COLO829 (cell line): ENCODE measurements around the gene GNLY.
"Not testable (repeated sequence)": the region's sequence is repeated elsewhere in the genome, so short reads cannot be mapped to it uniquely, and the experiment has no call there.

ENCODE experiments used
- DNase-seq: peaks from one replicate; pipeline ENCODE4 v3.0.0; 2012; ENCODE audit warnings: low spot score

The GNLY gene

DNA sequence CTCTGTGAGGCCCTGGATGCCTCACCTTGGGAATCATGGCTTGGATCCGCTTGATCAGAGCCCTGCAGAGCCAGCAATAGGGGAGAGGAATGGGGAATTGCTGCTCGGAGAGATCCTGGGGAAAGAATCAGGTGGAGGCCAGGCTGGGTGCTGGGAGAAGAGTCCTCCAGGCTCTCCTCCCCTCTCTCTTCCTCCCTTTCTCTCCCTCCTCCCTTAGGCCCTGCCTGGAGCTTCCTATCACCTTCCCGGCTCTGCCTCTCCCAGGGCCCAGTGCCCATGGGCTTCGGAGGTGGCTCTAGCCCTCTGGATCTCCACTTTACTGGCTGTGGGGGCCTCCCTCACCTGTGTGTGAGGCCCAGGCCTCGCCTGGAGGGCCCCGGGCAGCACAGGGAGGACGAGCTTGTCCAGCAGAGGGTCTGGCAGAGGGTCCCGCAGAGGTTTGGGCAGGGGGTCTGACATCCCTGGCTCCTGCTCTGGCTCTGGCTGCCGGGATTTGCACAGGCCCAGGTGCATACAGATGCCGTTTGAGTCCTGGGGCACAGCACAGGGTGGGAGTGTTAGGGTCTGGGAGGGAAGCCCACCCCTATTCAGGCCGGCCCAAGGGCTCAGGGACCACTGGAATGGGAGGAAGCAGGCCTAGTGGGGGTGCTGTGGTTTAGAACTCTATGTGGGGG, 28.8 kb upstream of the GNLY start:
- DNase-seq: no peak

DNA sequence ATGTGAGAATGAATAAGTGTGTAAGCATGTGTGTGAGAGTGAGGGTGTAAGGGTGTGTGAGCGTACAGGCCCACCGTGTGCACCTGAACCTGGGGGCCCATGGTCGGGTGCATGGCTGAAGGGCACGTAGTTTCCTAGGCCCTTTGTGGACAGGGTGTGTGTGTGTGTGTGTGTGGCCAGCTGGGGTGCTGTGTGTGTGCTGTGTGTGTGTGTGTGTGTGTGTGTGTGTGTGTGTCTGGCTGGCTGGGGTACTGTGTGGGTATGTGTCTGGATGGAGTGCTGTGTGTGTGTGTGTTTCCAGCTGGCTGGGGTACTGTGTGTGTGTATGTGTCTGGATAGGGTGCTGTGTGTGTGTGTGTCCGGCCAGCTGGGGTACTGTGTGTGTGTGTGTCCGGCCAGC, 28.1 kb upstream of the GNLY start:
- no peak for DNase-seq

DNA sequence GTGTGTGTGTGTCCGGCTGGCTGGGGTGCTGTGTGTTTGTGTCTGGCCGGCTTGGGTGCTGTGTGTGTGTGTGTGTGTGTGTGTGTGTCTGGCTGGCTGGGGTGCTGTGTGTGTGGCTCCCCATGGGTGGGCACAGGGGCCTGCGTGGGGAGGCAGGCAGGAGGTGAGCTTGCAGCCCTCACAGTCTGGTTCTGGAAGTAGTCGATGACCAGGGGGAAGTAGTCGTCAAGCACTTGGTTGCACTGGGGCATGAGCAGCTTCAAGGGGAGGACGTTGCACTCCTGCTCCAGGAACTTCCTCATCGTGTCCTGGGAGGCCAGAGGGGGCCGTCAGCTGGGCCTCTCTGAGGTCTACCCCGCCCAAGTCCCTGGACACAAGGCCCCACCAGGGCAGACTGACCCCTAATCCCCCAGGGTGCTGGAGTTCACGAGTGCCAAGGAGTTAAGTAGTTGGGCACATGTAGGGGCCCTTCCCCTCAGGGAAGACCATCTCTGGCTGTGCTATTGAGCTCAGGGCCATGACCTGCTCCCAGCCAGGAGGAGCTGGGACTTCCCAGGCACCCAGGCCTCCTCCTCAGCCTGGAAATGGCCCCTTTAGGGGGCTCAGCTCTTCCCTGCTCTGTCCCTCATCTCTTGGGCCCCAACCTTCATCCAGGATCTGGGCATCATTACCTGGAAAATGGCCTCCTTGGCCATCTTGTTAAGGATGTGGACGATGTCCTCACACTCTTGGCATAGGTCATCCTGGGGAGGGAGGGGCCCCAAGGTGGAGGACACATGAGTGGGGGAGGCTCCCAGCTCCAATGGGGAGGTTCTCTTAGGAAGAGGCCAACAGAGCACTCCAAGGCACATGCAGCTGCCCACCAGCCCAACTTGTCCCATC, 27.5 kb upstream of the GNLY start:
- no peak for DNase-seq

- DNase-seq: no peak
Measured at GRCh38 chr2:85667561-85668008, 26.6 kb upstream of the GNLY start.

GRCh38 chr2:85668009-85668856, 25.9 kb upstream of the GNLY start, which contains the start of gene SFTPB:
TSS of gene SFTPB (minus strand) at chr2:85668199. CDS start at chr2:85668183, 16 bp downstream.
- no peak for DNase-seq

DNA sequence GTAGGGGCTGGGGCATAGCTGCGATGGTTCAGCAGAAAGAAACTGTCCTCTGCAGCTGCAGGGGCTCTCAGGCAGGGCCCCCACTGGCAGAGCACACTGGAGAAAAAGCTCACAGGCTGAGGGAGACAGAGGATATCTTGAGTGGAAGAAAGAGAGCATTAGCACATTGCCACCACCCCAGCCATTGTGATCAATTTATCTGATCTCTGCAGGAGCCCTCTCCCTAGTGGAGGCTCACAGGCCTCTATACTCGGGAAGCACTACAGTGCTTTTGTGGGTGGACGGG, 25.4 kb upstream of the GNLY start:
- no peak for DNase-seq

GRCh38 chr2:85669549-85669948, 24.6 kb upstream of the GNLY start:
- DNase-seq: no peak

GRCh38 chr2:85670416-85670815, 23.7 kb upstream of the GNLY start:
- not testable (repeated sequence) for DNase-seq

DNA sequence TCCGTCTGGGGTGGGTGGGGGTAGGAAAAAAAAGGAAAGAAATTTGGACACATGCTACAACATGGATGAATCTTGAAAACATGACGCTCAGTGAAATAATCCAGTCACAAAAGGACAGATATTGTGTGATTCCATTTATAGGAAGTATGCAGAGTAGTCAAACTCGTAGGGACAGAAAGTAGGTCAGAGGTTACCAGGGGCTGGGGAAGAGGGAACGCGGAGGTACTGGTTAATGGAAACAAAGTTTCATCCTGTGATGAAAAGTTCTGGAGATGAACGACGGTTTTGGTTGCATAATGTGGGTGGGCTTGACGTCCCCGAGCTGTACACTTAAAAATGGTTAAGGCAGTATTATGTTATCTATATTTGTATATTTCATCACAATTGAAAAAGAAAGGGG, 21.7 kb upstream of the GNLY start:
- no peak for DNase-seq

DNA sequence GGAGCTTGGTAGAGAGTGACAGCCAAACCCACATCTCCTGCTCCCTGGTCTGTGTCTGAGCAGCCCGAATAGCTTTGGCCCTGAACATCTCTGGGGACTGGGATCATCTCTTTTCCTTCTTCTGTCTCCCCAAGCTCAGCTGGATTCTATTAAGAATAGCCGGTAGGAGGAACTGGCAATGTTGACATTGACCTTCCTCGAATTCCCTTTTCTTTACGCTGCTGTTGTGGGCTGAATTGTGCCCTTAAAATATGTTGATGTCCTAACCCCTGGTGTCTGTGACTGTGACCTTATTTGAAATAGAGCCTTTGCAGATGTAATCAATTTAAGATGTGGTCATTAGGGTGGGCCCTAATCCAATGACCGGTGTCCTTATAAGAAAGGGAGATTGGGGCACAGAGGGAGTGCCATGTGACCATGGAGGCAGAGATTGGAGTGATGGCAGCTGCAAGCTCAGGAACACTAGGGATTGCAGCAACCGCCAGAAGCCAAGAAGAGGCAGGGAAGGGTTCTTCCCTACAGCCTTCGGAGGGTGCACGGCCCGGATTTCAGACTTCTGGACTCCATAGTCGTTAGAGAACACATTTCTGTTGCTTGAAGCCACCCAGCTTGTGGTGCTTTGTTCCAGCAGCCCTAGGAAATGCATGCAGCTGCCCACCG, 20.3 kb upstream of the GNLY start:
- DNase-seq: no peak

GRCh38 chr2:85674417-85674816, 19.7 kb upstream of the GNLY start:
- no peak for DNase-seq

DNA sequence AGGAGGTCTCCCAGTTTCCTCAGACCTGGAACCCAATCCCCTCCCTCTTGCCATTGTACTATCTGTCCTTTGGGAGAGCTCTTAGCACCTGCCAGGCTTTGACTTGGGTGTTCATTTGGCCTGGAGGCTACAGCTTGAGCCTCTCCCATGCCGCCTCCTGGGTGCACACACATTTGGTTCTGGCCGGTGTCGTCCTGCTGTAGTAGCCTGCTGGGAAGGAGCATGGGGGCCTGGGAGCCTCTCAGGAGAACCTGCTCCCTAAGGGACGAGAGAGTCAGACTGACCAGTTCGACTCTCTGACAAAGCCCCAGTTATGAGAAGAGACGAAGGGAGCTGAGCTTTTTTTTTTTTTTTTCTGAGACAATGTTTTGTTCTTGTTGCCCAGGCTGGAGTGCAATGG, 18.7 kb upstream of the GNLY start:
- DNase-seq: no peak

DNA sequence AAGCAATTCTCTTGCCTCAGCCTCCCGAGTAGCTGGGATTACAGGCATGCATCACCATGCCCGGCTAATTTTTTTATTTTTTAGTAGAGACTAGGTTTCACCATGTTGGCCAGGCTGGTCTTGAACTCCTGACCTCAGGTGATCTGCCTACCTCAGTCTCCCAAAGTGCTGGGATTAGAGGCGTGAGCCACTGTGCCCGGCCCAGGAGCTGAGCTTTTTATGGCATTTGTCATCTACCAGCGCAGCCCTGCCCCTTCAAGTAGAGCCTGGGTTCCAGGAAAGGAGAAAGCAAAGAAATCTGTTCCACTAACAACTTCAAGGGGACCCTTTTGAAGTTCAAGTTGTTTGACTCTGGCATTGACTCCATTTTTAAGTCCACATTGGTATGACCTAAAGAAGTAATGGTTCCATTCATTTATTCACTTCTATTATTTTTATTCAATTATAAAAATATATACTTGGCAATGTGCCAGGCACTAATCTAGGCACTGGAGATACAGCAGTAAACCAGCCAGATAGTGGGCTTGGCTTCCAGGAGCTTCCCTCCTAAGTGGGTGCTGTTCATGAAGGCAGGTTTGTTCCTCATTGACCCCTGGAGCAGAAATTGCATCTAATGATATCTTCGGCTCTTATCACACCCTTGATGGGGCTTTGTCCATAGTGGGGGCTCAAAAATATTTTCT, 18.2 kb upstream of the GNLY start:
- DNase-seq: no peak

DNA sequence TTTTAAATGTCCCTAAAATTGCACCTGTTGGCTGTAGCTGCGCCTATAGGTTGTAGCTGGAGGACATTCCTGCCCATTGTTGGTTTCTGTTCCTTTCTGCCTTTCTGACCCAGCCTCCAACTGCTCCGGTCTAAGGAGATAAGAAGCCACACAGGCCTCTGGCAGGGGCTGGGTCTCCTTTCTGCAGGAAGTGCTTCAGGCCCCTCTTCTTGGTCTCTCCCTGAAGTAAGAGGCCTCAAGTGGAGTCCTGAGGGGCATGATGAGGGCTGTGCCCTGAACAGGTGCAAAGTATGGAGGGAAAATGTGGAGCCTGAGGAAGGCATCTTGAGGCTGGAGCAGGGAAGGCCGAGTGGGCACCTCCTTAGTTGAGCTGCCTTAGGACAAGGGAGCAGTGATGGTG, 15.8 kb upstream of the GNLY start:
- no peak for DNase-seq

- DNase-seq: peak; percentile 82
Measured at GRCh38 chr2:85678794-85679672, 15.1 kb upstream of the GNLY start.

DNA sequence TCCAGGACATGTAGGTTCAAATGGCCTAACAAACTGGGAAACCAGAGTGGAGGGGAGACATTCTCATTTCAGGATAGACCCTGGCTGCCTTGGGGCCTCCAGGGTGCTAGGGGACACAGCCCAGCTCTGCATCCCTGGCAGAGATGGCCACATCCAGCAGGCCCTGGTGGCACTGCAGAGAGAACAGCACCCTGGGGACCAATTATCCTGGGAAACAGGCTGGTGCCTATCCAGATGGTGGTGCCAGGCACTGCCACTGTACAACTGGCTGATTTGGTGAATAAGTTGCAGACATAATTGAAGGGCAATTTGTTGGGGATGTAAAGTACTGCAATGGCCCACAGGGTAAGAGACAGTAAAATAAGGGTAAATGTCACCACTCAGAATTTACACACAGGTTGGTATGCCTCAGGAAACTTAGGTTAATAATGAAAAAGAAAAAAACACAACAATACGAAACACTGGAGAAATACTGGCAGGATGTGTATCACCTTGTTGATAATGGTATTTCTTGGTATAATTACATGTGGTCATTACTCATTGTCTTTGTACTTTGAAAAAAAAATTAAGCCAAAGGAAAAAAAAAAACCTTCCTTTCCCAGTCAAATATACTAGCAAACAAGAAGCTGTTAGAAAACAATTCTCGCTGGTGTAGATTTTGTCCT, 13.3 kb upstream of the GNLY start:
- no peak for DNase-seq

DNA sequence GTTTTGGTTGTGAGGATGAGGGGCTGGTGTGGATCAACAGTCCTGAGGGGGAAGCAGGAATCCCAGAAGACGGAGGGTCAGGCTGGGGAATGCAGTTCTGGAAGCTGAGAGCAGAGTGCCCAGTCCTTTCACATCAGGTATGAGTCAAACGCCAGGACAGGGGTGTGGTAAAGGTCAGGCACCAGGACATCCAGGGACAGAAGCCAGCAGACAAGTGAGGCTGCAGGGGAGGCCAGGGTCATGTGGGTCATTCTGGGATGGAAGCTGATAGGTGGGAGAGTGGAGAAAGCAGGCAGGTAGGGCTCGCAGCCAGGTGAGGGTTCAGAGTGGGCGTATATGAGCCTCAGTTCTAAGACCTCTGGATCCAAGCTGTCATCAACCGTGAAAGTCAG, 12.8 kb upstream of the GNLY start:
- no peak for DNase-seq

DNA sequence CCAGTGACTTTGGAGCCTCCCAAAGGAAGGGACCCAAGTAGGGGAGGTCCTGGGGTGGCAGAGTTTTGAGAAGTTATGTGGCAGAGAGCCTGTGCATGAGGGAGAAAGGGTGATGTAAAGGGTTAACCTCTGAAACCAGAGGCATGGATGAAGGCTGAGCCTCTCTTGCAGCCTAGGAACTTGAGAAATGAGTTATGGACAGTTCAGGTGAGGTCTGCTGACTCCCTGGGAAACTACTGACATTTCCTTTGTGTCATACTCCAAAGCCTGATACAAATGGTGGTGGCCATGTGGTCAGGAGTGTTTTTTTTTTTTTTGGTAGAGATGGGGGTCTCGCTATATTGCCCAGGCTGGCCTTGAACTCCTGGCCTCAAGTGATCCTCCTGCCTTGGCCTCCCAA, 12.4 kb upstream of the GNLY start:
- DNase-seq: no peak

GRCh38 chr2:85682378-85682777, 11.8 kb upstream of the GNLY start:
- no peak for DNase-seq

DNA sequence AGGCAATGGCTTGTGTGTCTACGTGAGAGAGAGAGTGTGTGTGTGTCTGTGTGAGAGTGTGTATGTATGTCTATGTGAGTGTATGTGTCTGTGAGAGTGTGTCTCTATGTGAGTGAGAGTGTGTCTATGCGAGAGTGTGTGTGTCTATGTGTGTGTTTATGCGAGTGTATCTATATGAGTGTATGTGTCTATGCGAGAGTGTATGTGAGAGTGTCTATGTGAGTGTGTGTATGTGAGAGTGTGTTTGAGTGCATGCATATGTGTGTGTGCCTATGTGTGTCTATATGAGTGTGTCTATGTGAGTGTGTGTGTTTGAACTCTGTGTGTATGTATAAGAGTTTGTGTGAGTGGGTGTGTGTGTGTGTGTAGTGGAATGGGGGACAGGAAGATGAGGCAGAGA, 9.8 kb upstream of the GNLY start:
- no peak for DNase-seq
